ENCODE results near the gene SOX30. TPM values are rescaled to one million over a fixed set of nuclear protein-coding genes. Genes with fewer than 3 reads are reported as not detected.

SOX30 gene
- total and polyA plus RNA-seq, 8 donors = 0.05 TPM; not detected in 7

- 53 to 62% methylated on average over 5 of the region's 5 CpGs for WGBS, 2 donors
- intact Hi-C loops (cut with DNase I) = no loop called here
- FAIRE-seq (no peak), DNase-seq (no peak), ATAC-seq (no peak)
- H3K27ac ChIP-seq = no peak overlapping the region
- no peak overlapping the region for H3K4me3 ChIP-seq
- no peaks in the 10 kb centered on the region for H3K27me3 ChIP-seq
- TF ChIP-seq CTCF (IDR thresholded peaks at IDR 0.05) = no peak
- H3K4me1 ChIP-seq = no peaks in the 10 kb centered on the region
- no peaks in the 10 kb centered on the region for H3K9me3 ChIP-seq
- no peaks in the 10 kb centered on the region for H3K36me3 ChIP-seq
Observed at GRCh38 chr5:157610990-157611389, 41.2 kb downstream of the SOX30 start.

- DNase-seq (no peak), ATAC-seq (no peak), FAIRE-seq (no peak)
- no peak overlapping the region for H3K27ac ChIP-seq
- no peaks in the 10 kb centered on the region for H3K9me3 ChIP-seq
- H3K27me3 ChIP-seq = no peaks in the 10 kb centered on the region
- intact Hi-C loops (cut with DNase I) = no loop called here
- H3K4me1 ChIP-seq = no peaks in the 10 kb centered on the region
- 70 to 73% methylated on average over 8 of the region's 8 CpGs for WGBS, 2 donors
- no peak overlapping the region for H3K4me3 ChIP-seq
- no peaks in the 10 kb centered on the region for H3K36me3 ChIP-seq
- TF ChIP-seq CTCF (IDR thresholded peaks at IDR 0.05) = no peak
Observed at GRCh38 chr5:157608972-157609565, 43.2 kb downstream of the SOX30 start.

DNA sequence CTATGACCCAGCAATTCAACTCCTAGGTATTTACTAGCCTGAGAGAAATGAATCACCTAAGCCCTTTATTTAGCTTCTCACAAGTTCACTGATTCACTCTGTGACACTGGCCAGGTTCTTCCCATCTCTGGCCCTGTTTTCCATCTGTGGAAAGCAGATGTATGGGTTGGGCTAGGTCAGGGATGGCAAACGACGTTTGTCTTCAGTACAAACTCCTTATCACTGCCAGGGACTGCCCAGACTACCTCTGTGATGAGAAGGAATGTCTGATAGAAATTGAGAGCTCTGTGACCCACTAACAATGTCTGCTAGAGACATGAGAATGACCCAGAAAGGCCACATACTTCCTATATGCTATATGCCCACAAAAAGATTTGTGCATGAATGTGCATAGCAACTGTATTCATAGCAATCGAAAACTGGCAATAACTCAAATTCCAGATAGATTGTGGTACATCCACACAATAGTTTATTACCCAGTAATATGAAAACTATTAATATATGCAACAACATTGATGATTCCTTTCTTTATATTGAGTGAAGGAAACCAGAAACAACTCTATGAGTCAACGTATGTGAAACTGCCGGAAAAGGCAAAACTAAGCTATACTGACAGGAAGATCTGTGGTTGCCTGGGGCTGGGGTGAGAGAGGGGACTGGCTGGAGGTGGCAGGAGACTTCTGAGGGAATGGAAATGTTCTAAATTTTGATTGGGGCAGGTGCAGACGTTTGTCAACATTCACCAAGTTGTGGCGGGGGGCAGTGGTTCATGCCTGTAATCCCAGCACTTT lies 44.7 kb downstream of the SOX30 start:
- no peaks in the 10 kb centered on the region for H3K27me3 ChIP-seq
- TF ChIP-seq CTCF (IDR thresholded peaks at IDR 0.05) = no peak
- H3K36me3 ChIP-seq = no peaks in the 10 kb centered on the region
- DNase-seq (no peak), ATAC-seq (no peak), FAIRE-seq (no peak)
- 58 to 65% methylated on average over 7 of the region's 7 CpGs for WGBS, 2 donors
- H3K27ac ChIP-seq = no peak overlapping the region
- intact Hi-C loops (cut with DNase I) = no loop called here
- no peak overlapping the region for H3K4me3 ChIP-seq
- H3K9me3 ChIP-seq = no peaks in the 10 kb centered on the region
- H3K4me1 ChIP-seq = no peaks in the 10 kb centered on the region

GRCh38 chr5:157606046-157606445 lies 46.2 kb downstream of the SOX30 start:
- no peak for TF ChIP-seq CTCF (IDR thresholded peaks at IDR 0.05)
- Histone ChIP-seq H3K4me1 (no peaks in the 10 kb centered on the region), H3K36me3 (no peaks in the 10 kb centered on the region), H3K27ac (no peak overlapping the region), H3K9me3 (no peaks in the 10 kb centered on the region), H3K27me3 (no peaks in the 10 kb centered on the region), H3K4me3 (no peak overlapping the region)
- WGBS, 2 donors = 86 to 87% methylated on average over 2 of the region's 2 CpGs
- intact Hi-C loops (cut with DNase I) = no loop called here
- no peak for FAIRE-seq
- no peak for ATAC-seq
- no peak for DNase-seq
